ENCODE data around the gene AQP2. TPM values are rescaled to one million over a fixed set of nuclear protein-coding genes. Genes with fewer than 3 reads are reported as not detected.

Gene AQP2
- polyA plus RNA-seq, 1 of the 3 experiments (the other 2 are of a cell fraction) = not detected

DNA sequence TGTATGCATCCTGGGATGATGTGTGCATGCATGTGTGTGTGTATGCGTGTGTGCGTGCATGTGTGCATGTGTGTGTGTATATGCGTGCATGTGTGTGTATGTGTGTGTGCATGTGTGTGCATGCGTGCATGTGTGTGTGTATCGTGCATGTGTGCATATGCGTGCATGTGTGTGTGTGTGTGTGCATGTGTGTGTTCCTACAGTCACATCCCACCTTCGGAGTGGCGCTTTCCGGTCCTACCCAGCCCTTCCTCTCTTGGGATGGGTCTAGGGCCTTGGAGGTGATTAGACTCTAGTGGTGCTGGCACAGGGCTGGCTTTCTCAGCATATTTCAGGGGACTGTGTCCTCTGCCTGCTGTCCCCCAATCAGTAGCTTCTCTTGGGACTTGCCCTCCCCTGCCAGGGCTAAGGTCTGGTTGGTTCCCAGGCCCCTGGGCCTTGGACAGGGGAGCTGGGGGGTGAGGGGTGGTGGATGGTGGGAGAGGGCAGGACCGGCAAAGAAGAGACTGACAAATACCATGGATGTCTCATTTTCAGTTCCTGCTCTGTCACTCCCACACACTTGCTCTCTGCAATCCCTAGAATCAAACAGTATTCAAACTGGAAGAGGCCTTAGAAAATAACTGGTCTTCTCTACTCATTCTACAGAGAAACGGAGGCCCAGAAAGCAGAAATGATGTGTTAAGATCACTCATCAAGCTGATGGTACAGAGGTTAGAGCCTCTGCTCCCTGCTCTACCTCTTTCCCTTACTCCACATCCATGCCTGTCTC is 24.9 kb upstream of the AQP2 start:
- H4K20me1 ChIP-seq (ENCODE audit: insufficient read depth) = no peaks in the 10 kb centered on the region
- ChIA-PET CTCF (interaction anchor here (0.8 kb wide), 1 partner anchor 130 kb away, joined by 4 read pairs; no protein-coding TSS in a partner anchor), POLR2A (no interaction called here)
- no peaks in the 10 kb centered on the region for H3K9me3 ChIP-seq
- H3K36me3 ChIP-seq (replicated peaks in 1 of 2; ENCODE audit: control insufficient read depth in 1 of 2, insufficient read depth in 2 of 2, low read length in 1 of 2) = no peaks in the 10 kb centered on the region
- H3K9me2 ChIP-seq = no peaks in the 10 kb centered on the region
- no peaks in the 10 kb centered on the region for H3K27me3 ChIP-seq (ENCODE audit: insufficient read depth)
- no peaks in the 10 kb centered on the region for H3K79me2 ChIP-seq (ENCODE audit: insufficient read depth)
- H3K9ac ChIP-seq = no peak overlapping the region
- WGBS (ENCODE audit: low lambda C conversion rate) = 83% methylated on average over 9 of the region's 11 CpGs
- H3K4me3 ChIP-seq (ENCODE audit: low read depth in 2 of 2, low read length in 1 of 2) = no peak overlapping the region
- no peak overlapping the region for H3K4me2 ChIP-seq
- no peak overlapping the region for H2AFZ ChIP-seq (ENCODE audit: low read depth)
- H3K4me1 ChIP-seq (ENCODE audit: control insufficient read depth in 1 of 2, insufficient read depth in 2 of 2, low read depth in 1 of 2, low read length in 1 of 2) = no peaks in the 10 kb centered on the region
- H3K27ac ChIP-seq (ENCODE audit: low read depth in 2 of 2, low read length in 1 of 2) = no peak overlapping the region
- TF ChIP-seq POLR2AphosphoS5 (IDR thresholded peaks at IDR 0.05; ENCODE audit: low read depth, low read length) (no peak), RFX5 (IDR thresholded peaks at IDR 0.05; ENCODE audit: low read length) (no peak), SIN3A (IDR thresholded peaks at IDR 0.05; ENCODE audit: borderline replicate concordance, low read depth, low read length) (no peak), YY1 (IDR thresholded peaks at IDR 0.05; ENCODE audit: low read depth) (no peak), NRF1 (IDR thresholded peaks at IDR 0.05; ENCODE audit: low read depth, low read length) (no peak)
- TF ChIP-seq, protein P1, sequence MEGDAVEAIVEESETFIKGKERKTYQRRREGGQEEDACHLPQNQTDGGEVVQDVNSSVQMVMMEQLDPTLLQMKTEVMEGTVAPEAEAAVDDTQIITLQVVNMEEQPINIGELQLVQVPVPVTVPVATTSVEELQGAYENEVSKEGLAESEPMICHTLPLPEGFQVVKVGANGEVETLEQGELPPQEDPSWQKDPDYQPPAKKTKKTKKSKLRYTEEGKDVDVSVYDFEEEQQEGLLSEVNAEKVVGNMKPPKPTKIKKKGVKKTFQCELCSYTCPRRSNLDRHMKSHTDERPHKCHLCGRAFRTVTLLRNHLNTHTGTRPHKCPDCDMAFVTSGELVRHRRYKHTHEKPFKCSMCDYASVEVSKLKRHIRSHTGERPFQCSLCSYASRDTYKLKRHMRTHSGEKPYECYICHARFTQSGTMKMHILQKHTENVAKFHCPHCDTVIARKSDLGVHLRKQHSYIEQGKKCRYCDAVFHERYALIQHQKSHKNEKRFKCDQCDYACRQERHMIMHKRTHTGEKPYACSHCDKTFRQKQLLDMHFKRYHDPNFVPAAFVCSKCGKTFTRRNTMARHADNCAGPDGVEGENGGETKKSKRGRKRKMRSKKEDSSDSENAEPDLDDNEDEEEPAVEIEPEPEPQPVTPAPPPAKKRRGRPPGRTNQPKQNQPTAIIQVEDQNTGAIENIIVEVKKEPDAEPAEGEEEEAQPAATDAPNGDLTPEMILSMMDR (IDR thresholded peaks at IDR 0.05) = no peak
- TF ChIP-seq, protein P2, sequence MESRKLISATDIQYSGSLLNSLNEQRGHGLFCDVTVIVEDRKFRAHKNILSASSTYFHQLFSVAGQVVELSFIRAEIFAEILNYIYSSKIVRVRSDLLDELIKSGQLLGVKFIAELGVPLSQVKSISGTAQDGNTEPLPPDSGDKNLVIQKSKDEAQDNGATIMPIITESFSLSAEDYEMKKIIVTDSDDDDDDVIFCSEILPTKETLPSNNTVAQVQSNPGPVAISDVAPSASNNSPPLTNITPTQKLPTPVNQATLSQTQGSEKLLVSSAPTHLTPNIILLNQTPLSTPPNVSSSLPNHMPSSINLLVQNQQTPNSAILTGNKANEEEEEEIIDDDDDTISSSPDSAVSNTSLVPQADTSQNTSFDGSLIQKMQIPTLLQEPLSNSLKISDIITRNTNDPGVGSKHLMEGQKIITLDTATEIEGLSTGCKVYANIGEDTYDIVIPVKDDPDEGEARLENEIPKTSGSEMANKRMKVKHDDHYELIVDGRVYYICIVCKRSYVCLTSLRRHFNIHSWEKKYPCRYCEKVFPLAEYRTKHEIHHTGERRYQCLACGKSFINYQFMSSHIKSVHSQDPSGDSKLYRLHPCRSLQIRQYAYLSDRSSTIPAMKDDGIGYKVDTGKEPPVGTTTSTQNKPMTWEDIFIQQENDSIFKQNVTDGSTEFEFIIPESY (IDR thresholded peaks at IDR 0.05; ENCODE audit: borderline replicate concordance, low read depth) = no peak
- no peak for DNase-seq
- H3F3A ChIP-seq (replicated peaks; ENCODE audit: insufficient read depth) = no peaks in the 10 kb centered on the region

DNA sequence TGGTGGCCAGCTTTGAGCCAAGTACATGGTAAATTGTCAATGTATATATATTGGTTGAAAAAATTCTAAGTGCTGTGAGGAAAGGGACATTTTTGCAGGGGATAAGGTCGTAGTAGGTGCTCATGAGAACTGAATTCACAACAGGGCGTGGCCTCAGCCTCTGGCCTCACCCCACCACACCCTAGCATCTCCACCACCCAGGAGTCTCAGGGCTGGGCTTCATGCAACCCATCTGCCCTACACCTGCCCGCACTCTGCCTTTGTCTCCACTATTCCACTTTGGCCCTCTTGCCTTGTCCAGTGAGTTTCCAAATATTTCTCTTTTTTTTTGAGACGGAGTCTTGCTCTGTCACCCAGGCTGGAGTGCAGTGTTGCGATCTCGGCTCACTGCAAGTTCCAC is 22.1 kb upstream of the AQP2 start:
- Histone ChIP-seq H3K27ac (ENCODE audit: low read depth in 2 of 2, low read length in 1 of 2) (no peak overlapping the region), H3K36me3 (replicated peaks in 1 of 2; ENCODE audit: control insufficient read depth in 1 of 2, insufficient read depth in 2 of 2, low read length in 1 of 2) (no peaks in the 10 kb centered on the region), H2AFZ (ENCODE audit: low read depth) (no peak overlapping the region), H4K20me1 (ENCODE audit: insufficient read depth) (no peaks in the 10 kb centered on the region), H3K9me2 (no peaks in the 10 kb centered on the region), H3F3A (replicated peaks; ENCODE audit: insufficient read depth) (no peaks in the 10 kb centered on the region), H3K4me3 (ENCODE audit: low read depth in 2 of 2, low read length in 1 of 2) (no peak overlapping the region), H3K4me1 (ENCODE audit: control insufficient read depth in 1 of 2, insufficient read depth in 2 of 2, low read depth in 1 of 2, low read length in 1 of 2) (no peaks in the 10 kb centered on the region; a peak in 1 of 4 replicates), H3K4me2 (no peak overlapping the region), H3K79me2 (ENCODE audit: insufficient read depth) (no peaks in the 10 kb centered on the region), H3K9ac (no peak overlapping the region), H3K27me3 (ENCODE audit: insufficient read depth) (no peaks in the 10 kb centered on the region), H3K9me3 (no peaks in the 10 kb centered on the region)
- TF ChIP-seq MXI1 (IDR thresholded peaks at IDR 0.05; ENCODE audit: low read depth, low read length) (no peak), TCF12 (IDR thresholded peaks at IDR 0.05) (no peak), JUND (IDR thresholded peaks at IDR 0.05) (no peak), RFX5 (IDR thresholded peaks at IDR 0.05; ENCODE audit: low read length) (no peak), NRF1 (IDR thresholded peaks at IDR 0.05; ENCODE audit: low read depth, low read length) (no peak), FOXJ3 (CRISPR knock-in tag; IDR thresholded peaks at IDR 0.05) (no peak)
- WGBS (ENCODE audit: low lambda C conversion rate) = 86% methylated on average over 6 of the region's 6 CpGs
- CTCF ChIA-PET = interaction anchor here (1.7 to 12.0 kb wide), 5 partner anchors 18 to 142 kb away, joined by 6 to 90 read pairs (median 7); partner anchors contain the start of gene FAIM2
- POLR2A ChIA-PET = no interaction called here
- no peak for DNase-seq

Data from SK-N-SH (cell line).